B cell (primary cell): ENCODE measurements around the gene HTRA2.

Experiments used
- EZH2 ChIP-seq: IDR thresholded peaks from 2 replicates; pipeline ENCODE4 v1.6.1; 2012; ENCODE audit warnings: borderline replicate concordance, low read depth, mild to moderate bottlenecking, moderate library complexity, low read length; ENCODE audit not compliant: insufficient read depth, poor library complexity, severe bottlenecking
- TF ChIP-seq, protein P1 (sequence below): fragments of 200-600 bp; IDR thresholded peaks from one replicate; pipeline ENCODE4 v1.8.0; 2022; ENCODE audit warnings: antibody characterized with exemption, mild to moderate bottlenecking

GRCh38 chr2:74572178-74572925, 42.6 kb downstream of the HTRA2 start:
- TF ChIP-seq, protein P1, sequence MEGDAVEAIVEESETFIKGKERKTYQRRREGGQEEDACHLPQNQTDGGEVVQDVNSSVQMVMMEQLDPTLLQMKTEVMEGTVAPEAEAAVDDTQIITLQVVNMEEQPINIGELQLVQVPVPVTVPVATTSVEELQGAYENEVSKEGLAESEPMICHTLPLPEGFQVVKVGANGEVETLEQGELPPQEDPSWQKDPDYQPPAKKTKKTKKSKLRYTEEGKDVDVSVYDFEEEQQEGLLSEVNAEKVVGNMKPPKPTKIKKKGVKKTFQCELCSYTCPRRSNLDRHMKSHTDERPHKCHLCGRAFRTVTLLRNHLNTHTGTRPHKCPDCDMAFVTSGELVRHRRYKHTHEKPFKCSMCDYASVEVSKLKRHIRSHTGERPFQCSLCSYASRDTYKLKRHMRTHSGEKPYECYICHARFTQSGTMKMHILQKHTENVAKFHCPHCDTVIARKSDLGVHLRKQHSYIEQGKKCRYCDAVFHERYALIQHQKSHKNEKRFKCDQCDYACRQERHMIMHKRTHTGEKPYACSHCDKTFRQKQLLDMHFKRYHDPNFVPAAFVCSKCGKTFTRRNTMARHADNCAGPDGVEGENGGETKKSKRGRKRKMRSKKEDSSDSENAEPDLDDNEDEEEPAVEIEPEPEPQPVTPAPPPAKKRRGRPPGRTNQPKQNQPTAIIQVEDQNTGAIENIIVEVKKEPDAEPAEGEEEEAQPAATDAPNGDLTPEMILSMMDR: no peak
- no peak for TF ChIP-seq EZH2
